Liver (tissue), 9 donors: ENCODE measurements around the gene ZEB1. TPM values are rescaled to one million over a fixed set of nuclear protein-coding genes. Genes with fewer than 3 reads are reported as not detected.

Source experiments
- DNase-seq: peaks from one replicate; pipeline ENCODE4 v3.0.0-alpha.2; 2017; ENCODE audit warnings: low spot score
- H3K27ac ChIP-seq, 2 donors: one replicate each; pipeline ENCODE4 v1.7.0; 2013; ENCODE audit warnings: inconsistent platforms in 2 of 2, low read length in 2 of 2, control low read depth in 1 of 2, low read depth in 1 of 2, mild to moderate bottlenecking in 1 of 2
- H3K27me3 ChIP-seq, 4 donors: one replicate each; pipeline versions ENCODE4 v1.6.1 to v1.7.0; 2013; ENCODE audit warnings: low read length in 3 of 4, inconsistent platforms in 1 of 4, mild to moderate bottlenecking in 1 of 4, moderate library complexity in 1 of 4; ENCODE audit not compliant: control insufficient read depth in 4 of 4, insufficient read depth in 4 of 4
- H3K36me3 ChIP-seq, 4 donors: one replicate each; pipeline versions ENCODE4 v1.6.1 to v1.7.0; 2013; ENCODE audit warnings: low read length in 3 of 4, mild to moderate bottlenecking in 3 of 4, low read depth in 1 of 4, moderate library complexity in 1 of 4; ENCODE audit not compliant: control insufficient read depth in 4 of 4, insufficient read depth in 3 of 4
- H3K4me1 ChIP-seq, 4 donors: one replicate each; pipeline versions ENCODE4 v1.6.1 to v1.7.0; 2013; ENCODE audit warnings: low read length in 3 of 4, mild to moderate bottlenecking in 3 of 4, moderate library complexity in 1 of 4; ENCODE audit not compliant: control insufficient read depth in 4 of 4, insufficient read depth in 4 of 4
- H3K4me3 ChIP-seq, 3 donors: one replicate each; pipeline versions ENCODE4 v1.6.1 to v1.7.0; 2013; ENCODE audit warnings: low read length in 3 of 3, control low read depth in 1 of 3, low read depth in 1 of 3, mild to moderate bottlenecking in 1 of 3
- H3K9ac ChIP-seq, 2 donors: one replicate each; pipeline ENCODE4 v1.7.0; 2013; ENCODE audit warnings: low read length in 2 of 2, mild to moderate bottlenecking in 2 of 2, moderate library complexity in 2 of 2, control low read depth in 1 of 2, low read depth in 1 of 2
- H3K9me3 ChIP-seq, 4 donors: one replicate each; pipeline versions ENCODE4 v1.6.1 to v1.7.0; 2013; ENCODE audit warnings: low read length in 3 of 4; ENCODE audit not compliant: control insufficient read depth in 4 of 4
- EGR1 ChIP-seq, 2 donors: IDR thresholded peaks; 2 replicates each; pipeline ENCODE4 v1.6.1; 2016 to 2018; ENCODE audit warnings: antibody characterized with exemption in 2 of 2, low read depth in 2 of 2
- HNF4A ChIP-seq, 2 donors: conservative IDR thresholded peaks; 2 replicates each; pipeline ENCODE4 v1.6.1; 2016; ENCODE audit warnings: antibody characterized with exemption in 2 of 2, mild to moderate bottlenecking in 2 of 2
- JUND ChIP-seq, 2 donors: IDR thresholded peaks; 2 replicates each; pipeline ENCODE4 v1.6.1; 2016; ENCODE audit warnings: antibody characterized with exemption in 2 of 2
- NR2F2 ChIP-seq: IDR thresholded peaks from 2 replicates; pipeline ENCODE4 v1.6.1; 2016; ENCODE audit warnings: antibody characterized with exemption
- RAD21 ChIP-seq, 2 donors: IDR thresholded peaks; 2 replicates each; pipeline ENCODE4 v1.6.1; 2016; ENCODE audit warnings: antibody characterized with exemption in 2 of 2, mild to moderate bottlenecking in 2 of 2
- REST ChIP-seq: IDR thresholded peaks from 2 replicates; pipeline ENCODE4 v1.6.1; 2016; ENCODE audit warnings: antibody characterized with exemption, mild to moderate bottlenecking
- SP1 ChIP-seq: IDR thresholded peaks from 2 replicates; pipeline ENCODE4 v1.6.1; 2018; ENCODE audit warnings: antibody characterized with exemption, mild to moderate bottlenecking
- TAF1 ChIP-seq: conservative IDR thresholded peaks from 2 replicates; pipeline ENCODE4 v1.6.1; 2016; ENCODE audit warnings: antibody characterized with exemption, mild to moderate bottlenecking
- YY1 ChIP-seq: IDR thresholded peaks from 2 replicates; pipeline ENCODE4 v1.6.1; 2016; ENCODE audit warnings: antibody characterized with exemption, mild to moderate bottlenecking
- ZBTB33 ChIP-seq: IDR thresholded peaks from 2 replicates; pipeline ENCODE4 v1.6.1; 2016; ENCODE audit warnings: antibody characterized with exemption
- WGBS: extraction: QIAGEN DNeasy Blood & Tissue Kit; methylation state at CpG from one replicate; pipeline ENCODE4 v1.1.7; 2013; 5-methylcytosine and 5-hydroxymethylcytosine counted together
- polyA plus RNA-seq, 2 donors: library from polyadenylated mRNA; stranded (reverse) in 1 of 2; unstranded in 1 of 2; fragments of 200-250 nt in 1 of 2; fragments of >200 nt in 1 of 2; fragmentation: Nextera tagmentation in 1 of 2; extraction: Ambion mirVana in 1 of 2; gene quantifications; one replicate each; pipeline versions ENCODE4 v1.2.1 to v1.2.3, GENCODE V29; 2013 to 2015
- total RNA-seq, 2 donors: library from RNA; depleted of rRNA; stranded (reverse); fragments of >200 nt; gene quantifications; one replicate each; pipeline ENCODE4 v1.2.3, GENCODE V29; 2014
- TF ChIP-seq, protein P1 (sequence below): IDR thresholded peaks from 2 replicates; pipeline ENCODE4 v1.6.1; 2016; ENCODE audit warnings: antibody characterized with exemption
- TF ChIP-seq, protein P2 (sequence below): IDR thresholded peaks from 2 replicates; pipeline ENCODE4 v1.6.1; 2016; ENCODE audit warnings: antibody characterized with exemption
- donor health status: healthy.
- donor health status: healthy.
- donor health status: healthy.
- donor health status: healthy.
- donor health status: healthy.

Gene ZEB1
- total and polyA plus RNA-seq, 4 donors: 3.2 to 19.6 (median 6.5) TPM

DNA sequence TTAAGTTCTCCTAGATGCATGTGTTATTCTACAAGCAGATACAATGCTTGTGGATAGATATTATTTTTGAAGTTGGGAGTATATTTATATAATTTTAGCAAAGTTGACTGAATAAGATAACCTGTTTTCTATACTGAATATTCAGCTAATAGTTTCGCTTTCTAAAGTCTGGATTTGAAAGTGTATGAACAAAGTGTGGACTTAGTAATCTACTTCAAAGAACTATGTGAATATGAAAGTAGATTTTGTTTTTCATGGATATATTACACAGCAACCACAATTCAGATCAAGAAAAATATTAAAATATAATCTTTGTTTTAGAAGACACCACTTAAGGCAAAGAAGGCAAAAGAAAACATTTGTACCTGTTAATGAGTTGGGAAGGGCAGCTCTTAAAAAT is 78.8 kb downstream of the ZEB1 start:
- TF ChIP-seq EGR1 (IDR thresholded peaks at IDR 0.05; ENCODE audit: low read depth in 2 of 2) (no peak), SP1 (no peak), TAF1 (no peak), REST (no peak), YY1 (no peak), HNF4A (conservative IDR thresholded peaks at IDR 0.05) (no peak), NR2F2 (no peak), ZBTB33 (no peak), RAD21 (IDR thresholded peaks at IDR 0.05) (no peak), JUND (IDR thresholded peaks at IDR 0.05) (no peak)
- TF ChIP-seq, protein P1, sequence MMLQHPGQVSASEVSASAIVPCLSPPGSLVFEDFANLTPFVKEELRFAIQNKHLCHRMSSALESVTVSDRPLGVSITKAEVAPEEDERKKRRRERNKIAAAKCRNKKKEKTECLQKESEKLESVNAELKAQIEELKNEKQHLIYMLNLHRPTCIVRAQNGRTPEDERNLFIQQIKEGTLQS: no peak
- TF ChIP-seq, protein P2, sequence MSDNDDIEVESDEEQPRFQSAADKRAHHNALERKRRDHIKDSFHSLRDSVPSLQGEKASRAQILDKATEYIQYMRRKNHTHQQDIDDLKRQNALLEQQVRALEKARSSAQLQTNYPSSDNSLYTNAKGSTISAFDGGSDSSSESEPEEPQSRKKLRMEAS: no peak
- no peak overlapping the region for H3K9ac ChIP-seq
- no peak for DNase-seq
- 98% methylated on average over 1 of the region's 1 CpG for WGBS
- no peak overlapping the region for H3K27ac ChIP-seq
- H3K9me3 ChIP-seq: no peaks in the 10 kb centered on the region
- no peaks in the 10 kb centered on the region for H3K36me3 ChIP-seq
- H3K4me1 ChIP-seq: peaks cover 0 to 6% (median 1%) of the 10 kb centered on the region in 4 donors
- H3K4me3 ChIP-seq: no peak overlapping the region
- no peaks in the 10 kb centered on the region for H3K27me3 ChIP-seq

DNA sequence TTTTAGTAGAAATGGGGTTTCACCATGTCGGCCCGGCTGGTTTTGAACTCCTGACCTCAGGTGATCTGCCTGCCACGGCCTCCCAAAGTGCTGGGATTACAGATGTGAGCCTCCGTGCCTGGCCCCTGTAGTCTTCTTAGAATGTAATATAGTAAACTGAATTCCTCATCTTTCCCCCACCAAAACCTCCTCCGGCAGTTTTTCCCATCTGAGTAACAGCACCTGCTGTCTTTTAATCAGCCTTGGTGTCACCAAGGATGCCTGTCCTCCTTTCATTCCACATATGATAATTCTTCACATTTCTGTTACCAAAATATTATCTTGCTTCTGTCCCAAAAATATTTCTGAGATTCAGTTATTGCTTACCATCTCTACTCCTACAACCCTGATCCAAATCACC is 80.2 kb downstream of the ZEB1 start:
- no peaks in the 10 kb centered on the region for H3K27me3 ChIP-seq
- no peaks in the 10 kb centered on the region for H3K9me3 ChIP-seq
- no peak for DNase-seq
- WGBS: 97% methylated on average over 5 of the region's 5 CpGs
- no peak overlapping the region for H3K4me3 ChIP-seq
- H3K36me3 ChIP-seq: no peaks in the 10 kb centered on the region
- no peak overlapping the region for H3K27ac ChIP-seq
- no peak overlapping the region for H3K9ac ChIP-seq
- peaks cover 0 to 8% (median 1%) of the 10 kb centered on the region in 4 donors for H3K4me1 ChIP-seq
- TF ChIP-seq, protein P2: no peak
- no peak for TF ChIP-seq YY1
- TF ChIP-seq, protein P1: no peak
- TF ChIP-seq HNF4A (conservative IDR thresholded peaks at IDR 0.05): no peak
